Caco-2 (cell line): ENCODE results near the gene PSKH1. TPM values are rescaled to one million over a fixed set of nuclear protein-coding genes. Genes with fewer than 3 reads are reported as not detected.

Experiments
- BruUV-seq: library from RNA; stranded (reverse); fragments of 400-500 nt; replicated peaks from 2 replicates; lab custom pipeline; 2021; lab: Mats Ljungman, UMichigan
- CTCF ChIA-PET: fragments of 300-600 bp; sonication (Branson Sonifier 250); formaldehyde crosslinking; loops from one replicate; lab custom pipeline; 2022; ENCODE audit warnings: antibody characterized with exemption; lab: Charles Lee
- POLR2A ChIA-PET: fragments of 300-600 bp; sonication (Branson Sonifier 250); formaldehyde crosslinking; loops from one replicate; lab custom pipeline; 2022; ENCODE audit warnings: antibody characterized with exemption; lab: Charles Lee
- DNase-seq, 2 experiments: peaks; one replicate each; pipeline versions ENCODE4 v3.0.0 to v3.0.0-alpha.2; 2020 to 2022
- H3K27me3 ChIP-seq: replicated peaks from 2 replicates; pipeline ENCODE4 v1.6.0; 2011; ENCODE audit warnings: low read length; ENCODE audit not compliant: control insufficient read depth, insufficient read depth
- H3K36me3 ChIP-seq: 2 replicates; pipeline ENCODE4 v1.5.1; 2011; ENCODE audit warnings: low read length; ENCODE audit not compliant: control insufficient read depth, insufficient read depth
- H3K4me1 ChIP-seq: fragments of 250-450 bp; sonication (Bioruptor Pico); 2 replicates; pipeline ENCODE4 v1.5.1; 2020; ENCODE audit warnings: mild to moderate bottlenecking
- H3K4me3 ChIP-seq: 2 replicates; pipeline ENCODE4 v1.5.1; 2011; ENCODE audit warnings: low read depth, mild to moderate bottlenecking, control low read depth, low read length
- H3K9me3 ChIP-seq: fragments of 250-450 bp; sonication (Bioruptor Pico); 2 replicates; pipeline ENCODE4 v1.5.1; 2020; ENCODE audit warnings: mild to moderate bottlenecking, moderate library complexity
- H3K27ac Mint-ChIP-seq: one replicate; pipeline ENCODE4 v1.8.0; 2022; ENCODE audit warnings: mixed read lengths; ENCODE audit not compliant: unreplicated experiment
- H3K27me3 Mint-ChIP-seq: one replicate; pipeline ENCODE4 v1.8.0; 2022; ENCODE audit warnings: mixed read lengths; ENCODE audit not compliant: insufficient read depth, unreplicated experiment
- H3K36me3 Mint-ChIP-seq: one replicate; pipeline ENCODE4 v1.8.0; 2022; ENCODE audit warnings: mild to moderate bottlenecking, mixed read lengths; ENCODE audit not compliant: insufficient read depth, unreplicated experiment
- H3K4me1 Mint-ChIP-seq: one replicate; pipeline ENCODE4 v1.8.0; 2022; ENCODE audit warnings: low read depth, mixed read lengths; ENCODE audit not compliant: unreplicated experiment
- H3K4me3 Mint-ChIP-seq: one replicate; pipeline ENCODE4 v1.8.0; 2022; ENCODE audit warnings: mild to moderate bottlenecking, moderate library complexity, mixed read lengths; ENCODE audit not compliant: unreplicated experiment
- H3K9me3 Mint-ChIP-seq: one replicate; pipeline ENCODE4 v1.8.0; 2022; ENCODE audit warnings: mixed read lengths; ENCODE audit not compliant: unreplicated experiment
- intact Hi-C: fragments of 100-400 bp; cut with micrococcal nuclease; formaldehyde crosslinking; loops from one replicate; pipeline ENCODE4 v1.10.0; 2022; ENCODE audit not compliant: unreplicated experiment
- total RNA-seq: library from RNA; stranded (reverse); gene quantifications from 2 replicates; pipeline ENCODE4 v1.2.3, GENCODE V29; 2022
- TF ChIP-seq, protein P1 (sequence below), 2 experiments: fragments of 200-600 bp in 1 of 2; IDR thresholded peaks; 1 replicate in 1 of 2; 2 replicates in 1 of 2; pipeline versions ENCODE4 v1.5.1 to v1.8.0; 2011 to 2022; ENCODE audit warnings: antibody characterized with exemption in 1 of 2, control low read depth in 1 of 2, inconsistent platforms in 1 of 2, low read depth in 1 of 2, low read length in 1 of 2, mild to moderate bottlenecking in 1 of 2, moderate library complexity in 1 of 2; ENCODE audit not compliant: insufficient read depth in 1 of 2, severe bottlenecking in 1 of 2, unreplicated experiment in 1 of 2

Gene PSKH1
- total RNA-seq, 1 experiment from 2014 or later, result 41.3 TPM

- H3K9me3 ChIP-seq, result no peaks in the 10 kb centered on the region
- Mint-ChIP-seq H3K9me3 (no peaks in the 10 kb centered on the region), H3K27ac (no peak overlapping the region), H3K4me1 (no peaks in the 10 kb centered on the region), H3K36me3 (no peaks in the 10 kb centered on the region), H3K4me3 (no peak overlapping the region), H3K27me3 (no peaks in the 10 kb centered on the region)
- no peaks in the 10 kb centered on the region for H3K36me3 ChIP-seq
- intact Hi-C loops, result no loop called here
- no peaks in the 10 kb centered on the region for H3K27me3 ChIP-seq
- ChIA-PET CTCF (no interaction called here), POLR2A (interaction anchor here (0.8 kb wide), 1 partner anchor 46 kb away, joined by 3 read pairs; the partner anchor contains the start of genes DDX28 and DUS2)
- no peak overlapping the region for H3K4me3 ChIP-seq
- TF ChIP-seq, protein P1, sequence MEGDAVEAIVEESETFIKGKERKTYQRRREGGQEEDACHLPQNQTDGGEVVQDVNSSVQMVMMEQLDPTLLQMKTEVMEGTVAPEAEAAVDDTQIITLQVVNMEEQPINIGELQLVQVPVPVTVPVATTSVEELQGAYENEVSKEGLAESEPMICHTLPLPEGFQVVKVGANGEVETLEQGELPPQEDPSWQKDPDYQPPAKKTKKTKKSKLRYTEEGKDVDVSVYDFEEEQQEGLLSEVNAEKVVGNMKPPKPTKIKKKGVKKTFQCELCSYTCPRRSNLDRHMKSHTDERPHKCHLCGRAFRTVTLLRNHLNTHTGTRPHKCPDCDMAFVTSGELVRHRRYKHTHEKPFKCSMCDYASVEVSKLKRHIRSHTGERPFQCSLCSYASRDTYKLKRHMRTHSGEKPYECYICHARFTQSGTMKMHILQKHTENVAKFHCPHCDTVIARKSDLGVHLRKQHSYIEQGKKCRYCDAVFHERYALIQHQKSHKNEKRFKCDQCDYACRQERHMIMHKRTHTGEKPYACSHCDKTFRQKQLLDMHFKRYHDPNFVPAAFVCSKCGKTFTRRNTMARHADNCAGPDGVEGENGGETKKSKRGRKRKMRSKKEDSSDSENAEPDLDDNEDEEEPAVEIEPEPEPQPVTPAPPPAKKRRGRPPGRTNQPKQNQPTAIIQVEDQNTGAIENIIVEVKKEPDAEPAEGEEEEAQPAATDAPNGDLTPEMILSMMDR (IDR thresholded peaks at IDR 0.05; ENCODE audit: insufficient read depth in 1 of 2, low read depth in 1 of 2, low read length in 1 of 2, severe bottlenecking in 1 of 2, unreplicated experiment in 1 of 2), result no peak
- no peaks in the 10 kb centered on the region for H3K4me1 ChIP-seq
- no peak for DNase-seq
- no TSS peak for BruUV-seq
Observed at GRCh38 chr16:67977469-67978227, 84.6 kb downstream of the PSKH1 start.

Other genes with a start within 250 kb of the PSKH1 start
- 27.3 and 36.3 TPM in 2 replicates for gene CARMIL2, start 248.1 kb upstream of the PSKH1 start, total RNA-seq
- 38.6 and 46.1 TPM in 2 replicates for gene ACD, start 233.0 kb upstream of the PSKH1 start, total RNA-seq
- 7.1 and 8.4 TPM in 2 replicates for gene PARD6A, start 232.3 kb upstream of the PSKH1 start, total RNA-seq
- 7.3 and 8.9 TPM in 2 replicates for gene ENKD1, start 226.5 kb upstream of the PSKH1 start, total RNA-seq
- 0.34 and 0.53 TPM in 2 replicates for gene C16orf86, start 226.4 kb upstream of the PSKH1 start, total RNA-seq
- gene GFOD2, start 173.9 kb upstream of the PSKH1 start, total RNA-seq, result 12.7 and 13.4 TPM in 2 replicates
- gene RANBP10, start 86.7 kb upstream of the PSKH1 start, total RNA-seq, result 21.8 and 23.8 TPM in 2 replicates
- 0.84 and 0.91 TPM in 2 replicates for gene TSNAXIP1, start 86.4 kb upstream of the PSKH1 start, total RNA-seq
- gene THAP11, start 50.9 kb upstream of the PSKH1 start, total RNA-seq, result 46.8 and 50.5 TPM in 2 replicates
- gene NUTF2, start 46.3 kb upstream of the PSKH1 start, total RNA-seq, result 239 and 245 TPM in 2 replicates
- 70.9 and 80.1 TPM in 2 replicates for gene CENPT, start 45.6 kb upstream of the PSKH1 start, total RNA-seq
- gene EDC4, start 20.2 kb upstream of the PSKH1 start, total RNA-seq, result 124 and 139 TPM in 2 replicates
- 0.93 TPM in 1 of 2 replicates, not detected in the other for gene NRN1L, start 8.4 kb upstream of the PSKH1 start, total RNA-seq
- gene CTRL, start 38.6 kb downstream of the PSKH1 start, total RNA-seq, result 0.66 and 2.3 TPM in 2 replicates
- 26.9 and 31.6 TPM in 2 replicates for gene PSMB10, start 43.6 kb downstream of the PSKH1 start, total RNA-seq
- gene LCAT, start 50.9 kb downstream of the PSKH1 start, total RNA-seq, result 26.3 and 33.3 TPM in 2 replicates
- 97.0 and 107 TPM in 2 replicates for gene SLC12A4, start 75.4 kb downstream of the PSKH1 start, total RNA-seq
- gene DPEP3, start 87.2 kb downstream of the PSKH1 start, total RNA-seq, result not detected in 2 replicates
- gene DPEP2, start 106.2 kb downstream of the PSKH1 start, total RNA-seq, result not detected in 2 replicates
- gene DPEP2NB, start 122.7 kb downstream of the PSKH1 start, total RNA-seq, result not detected in 2 replicates
- 15.9 and 17.1 TPM in 2 replicates for gene DDX28, start 130.0 kb downstream of the PSKH1 start, total RNA-seq
- gene DUS2, start 130.0 kb downstream of the PSKH1 start, total RNA-seq, result 33.6 and 37.4 TPM in 2 replicates
- gene NFATC3, start 192.1 kb downstream of the PSKH1 start, total RNA-seq, result 40.0 and 43.9 TPM in 2 replicates